Activated T-cell treated with anti-CD3 and anti-CD28 coated beads, Interleukin-2, amount 50 U/mL, for 24 hours (primary cell): Measurements from ENCODE around the gene PDE4D.

Source experiments
- DNase-seq: peaks from one replicate; pipeline ENCODE4 v3.0.0-alpha.2; 2020
- H3K27ac Mint-ChIP-seq: 2 replicates; pipeline ENCODE4 v1.8.0; 2020; ENCODE audit warnings: mild to moderate bottlenecking, mixed read lengths
- H3K27me3 Mint-ChIP-seq: 2 replicates; pipeline ENCODE4 v1.8.0; 2020; ENCODE audit warnings: mixed read lengths
- H3K36me3 Mint-ChIP-seq: 2 replicates; pipeline ENCODE4 v1.8.0; 2020; ENCODE audit warnings: low read depth, mixed read lengths
- H3K4me1 Mint-ChIP-seq: 2 replicates; pipeline ENCODE4 v1.8.0; 2020; ENCODE audit warnings: low read depth, mixed read lengths
- H3K4me3 Mint-ChIP-seq: 2 replicates; pipeline ENCODE4 v1.8.0; 2020; ENCODE audit warnings: mild to moderate bottlenecking, moderate library complexity, mixed read lengths
- H3K9me3 Mint-ChIP-seq: 2 replicates; pipeline ENCODE4 v1.8.0; 2020; ENCODE audit warnings: mixed read lengths

PDE4D gene

DNA sequence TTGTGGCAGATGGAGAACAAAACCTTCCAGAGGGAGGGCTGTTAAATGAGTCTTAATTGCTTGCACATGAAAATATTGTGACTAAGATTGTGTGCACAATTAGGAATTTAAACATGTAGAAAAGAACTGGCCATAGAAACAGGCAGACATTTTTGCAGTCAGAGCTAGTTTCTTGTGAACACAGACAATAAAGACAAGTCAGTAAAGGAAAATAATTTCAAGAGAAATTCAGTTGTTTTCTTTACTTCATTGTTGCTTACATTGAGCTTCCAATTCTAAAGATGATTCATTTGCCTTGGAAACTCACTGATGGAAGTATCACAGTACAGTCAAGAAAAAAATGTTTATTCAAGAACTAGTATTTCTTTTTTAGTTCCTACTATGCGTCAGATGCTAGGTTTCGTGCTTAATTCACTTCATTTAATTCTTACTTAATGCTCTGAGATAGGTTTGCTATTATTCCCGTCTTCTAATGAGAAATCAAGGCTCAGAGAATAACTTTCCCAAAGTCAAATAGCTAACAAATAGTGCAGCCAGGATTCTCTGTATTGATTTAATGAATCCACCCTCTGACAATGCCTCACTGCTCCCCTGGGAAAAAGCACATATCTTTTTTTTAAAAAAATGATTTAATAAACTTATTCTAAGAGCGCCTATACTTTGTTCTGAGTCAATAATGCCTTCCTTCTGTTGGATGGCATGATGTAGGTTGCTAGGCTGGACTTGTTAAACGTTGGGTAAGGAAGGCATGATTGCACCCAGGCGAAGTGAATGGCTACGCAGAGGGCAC is 729.3 kb downstream of the PDE4D start:
- H3K9me3 Mint-ChIP-seq: no peaks in the 10 kb centered on the region
- H3K36me3 Mint-ChIP-seq: no peaks in the 10 kb centered on the region
- no peak overlapping the region for H3K4me3 Mint-ChIP-seq
- no peak overlapping the region for H3K27ac Mint-ChIP-seq
- DNase-seq: no peak
- H3K4me1 Mint-ChIP-seq: peaks cover 16% of the 10 kb centered on the region
- H3K27me3 Mint-ChIP-seq: no peaks in the 10 kb centered on the region

DNA sequence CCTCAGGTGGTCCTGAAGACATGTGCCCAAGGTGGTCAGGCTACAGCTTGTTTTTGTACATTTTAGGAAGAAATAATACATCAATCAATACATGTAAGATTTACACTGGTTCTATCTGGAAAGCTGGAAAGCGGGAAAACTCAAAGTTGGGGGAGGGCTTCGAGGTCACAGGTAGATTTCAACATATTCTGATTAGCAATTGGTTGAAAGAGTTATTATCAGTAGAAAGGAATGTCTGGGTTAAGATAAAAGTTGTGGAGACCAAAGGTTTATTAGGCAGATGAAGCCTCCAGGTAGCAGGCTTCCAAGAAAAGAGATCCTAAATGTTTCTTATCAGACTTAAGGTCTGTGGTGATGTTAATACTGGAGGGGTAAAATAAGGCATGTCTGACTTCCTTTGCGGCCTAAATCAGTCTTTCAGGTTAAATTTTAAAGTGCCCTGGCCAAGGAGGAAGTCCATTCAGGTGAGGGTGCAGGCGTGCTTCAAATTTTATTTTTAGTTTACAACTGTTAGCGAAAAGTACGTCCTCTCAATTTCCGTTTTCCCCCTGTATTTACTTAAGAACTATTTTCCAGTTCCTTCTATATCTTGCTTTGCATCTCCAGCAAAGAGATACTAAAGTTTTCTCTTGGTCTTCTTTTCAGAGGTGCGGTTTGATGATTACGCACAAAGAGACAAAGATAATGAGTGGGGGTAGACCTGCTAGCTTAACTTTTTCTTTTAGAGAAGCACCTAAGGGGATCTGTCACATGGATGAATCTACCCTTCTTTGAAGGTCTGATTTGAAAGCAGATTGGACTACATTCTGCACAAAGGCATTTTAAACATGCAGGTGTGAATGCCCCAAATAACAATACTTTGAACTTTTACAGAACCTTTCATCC is 732.1 kb downstream of the PDE4D start:
- Mint-ChIP-seq H3K27me3 (no peaks in the 10 kb centered on the region), H3K9me3 (no peaks in the 10 kb centered on the region), H3K4me1 (peaks cover 20% of the 10 kb centered on the region), H3K27ac (peak overlapping the region; percentile 1), H3K4me3 (no peak overlapping the region), H3K36me3 (no peaks in the 10 kb centered on the region)
- no peak for DNase-seq

DNA sequence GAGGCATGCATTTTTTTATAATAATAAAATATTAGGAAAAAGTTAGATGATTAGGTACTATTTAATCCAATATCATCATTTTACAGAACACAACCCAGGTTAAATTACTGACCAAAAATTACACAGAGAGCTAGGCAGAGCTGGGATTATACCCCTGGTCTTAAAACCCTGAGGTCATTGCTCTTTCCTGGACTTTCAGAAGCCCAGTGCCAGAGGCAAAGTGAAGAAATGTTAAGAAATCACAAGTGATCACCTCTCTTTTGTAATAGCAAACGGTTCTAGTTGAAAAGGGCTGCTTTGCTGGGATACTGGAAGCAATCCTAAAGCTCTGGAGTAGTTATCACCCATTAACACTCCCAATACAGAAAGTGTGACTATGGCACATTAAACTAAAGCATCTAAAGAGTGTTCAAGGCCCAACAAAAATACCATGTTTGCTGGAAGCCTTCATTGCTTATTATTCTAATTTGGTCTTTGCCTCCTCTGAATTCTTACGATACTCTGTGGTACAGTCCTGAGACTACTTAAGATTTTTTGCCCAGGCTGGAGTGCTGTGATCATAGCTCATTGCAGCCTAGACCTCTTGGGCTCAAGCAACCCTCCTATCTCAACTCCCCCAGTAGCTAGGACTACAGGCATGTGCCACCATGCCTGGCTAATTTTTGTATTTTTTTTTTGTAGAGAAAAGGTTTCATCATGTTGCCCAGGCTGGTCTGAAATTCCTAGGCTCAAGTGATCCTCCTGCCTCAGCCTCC is 734.7 kb downstream of the PDE4D start:
- no peak for DNase-seq
- H3K36me3 Mint-ChIP-seq: no peaks in the 10 kb centered on the region
- H3K4me1 Mint-ChIP-seq: peaks cover 20% of the 10 kb centered on the region
- H3K4me3 Mint-ChIP-seq: no peak overlapping the region
- H3K27ac Mint-ChIP-seq: no peak overlapping the region
- H3K27me3 Mint-ChIP-seq: no peaks in the 10 kb centered on the region
- no peaks in the 10 kb centered on the region for H3K9me3 Mint-ChIP-seq

GRCh38 chr5:59158165-59158564 is 735.4 kb downstream of the PDE4D start:
- DNase-seq: no peak
- H3K4me3 Mint-ChIP-seq: no peak overlapping the region
- H3K27ac Mint-ChIP-seq: no peak overlapping the region
- no peaks in the 10 kb centered on the region for H3K36me3 Mint-ChIP-seq
- peaks cover 18% of the 10 kb centered on the region for H3K4me1 Mint-ChIP-seq
- no peaks in the 10 kb centered on the region for H3K9me3 Mint-ChIP-seq
- H3K27me3 Mint-ChIP-seq: no peaks in the 10 kb centered on the region

DNA sequence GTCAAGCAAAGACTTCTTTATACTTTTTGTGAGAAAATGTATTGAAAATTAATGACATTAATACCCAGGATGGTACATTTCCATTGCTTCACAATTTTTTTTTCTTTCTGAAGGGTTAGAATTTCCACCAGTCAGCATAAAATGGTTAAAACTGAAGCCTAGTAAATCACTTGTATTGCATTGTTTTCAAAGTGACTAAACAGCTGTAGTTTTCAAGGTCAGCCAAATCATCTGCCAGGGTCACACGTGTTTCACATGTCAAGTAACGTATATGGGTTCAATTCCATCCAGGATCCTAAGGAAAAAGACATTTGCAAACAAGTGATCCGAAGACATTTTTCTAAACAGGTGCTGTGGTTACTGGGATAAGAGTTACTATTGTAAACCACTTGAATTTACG is 736.5 kb downstream of the PDE4D start:
- DNase-seq: no peak
- no peaks in the 10 kb centered on the region for H3K36me3 Mint-ChIP-seq
- H3K4me3 Mint-ChIP-seq: no peak overlapping the region
- no peak overlapping the region for H3K27ac Mint-ChIP-seq
- no peaks in the 10 kb centered on the region for H3K9me3 Mint-ChIP-seq
- no peaks in the 10 kb centered on the region for H3K27me3 Mint-ChIP-seq
- peaks cover 17% of the 10 kb centered on the region for H3K4me1 Mint-ChIP-seq

GRCh38 chr5:59152701-59153245 is 740.8 kb downstream of the PDE4D start:
- no peaks in the 10 kb centered on the region for H3K9me3 Mint-ChIP-seq
- peak overlapping the region; percentile 75 for H3K27ac Mint-ChIP-seq
- H3K4me1 Mint-ChIP-seq: peaks cover 16% of the 10 kb centered on the region

DNA sequence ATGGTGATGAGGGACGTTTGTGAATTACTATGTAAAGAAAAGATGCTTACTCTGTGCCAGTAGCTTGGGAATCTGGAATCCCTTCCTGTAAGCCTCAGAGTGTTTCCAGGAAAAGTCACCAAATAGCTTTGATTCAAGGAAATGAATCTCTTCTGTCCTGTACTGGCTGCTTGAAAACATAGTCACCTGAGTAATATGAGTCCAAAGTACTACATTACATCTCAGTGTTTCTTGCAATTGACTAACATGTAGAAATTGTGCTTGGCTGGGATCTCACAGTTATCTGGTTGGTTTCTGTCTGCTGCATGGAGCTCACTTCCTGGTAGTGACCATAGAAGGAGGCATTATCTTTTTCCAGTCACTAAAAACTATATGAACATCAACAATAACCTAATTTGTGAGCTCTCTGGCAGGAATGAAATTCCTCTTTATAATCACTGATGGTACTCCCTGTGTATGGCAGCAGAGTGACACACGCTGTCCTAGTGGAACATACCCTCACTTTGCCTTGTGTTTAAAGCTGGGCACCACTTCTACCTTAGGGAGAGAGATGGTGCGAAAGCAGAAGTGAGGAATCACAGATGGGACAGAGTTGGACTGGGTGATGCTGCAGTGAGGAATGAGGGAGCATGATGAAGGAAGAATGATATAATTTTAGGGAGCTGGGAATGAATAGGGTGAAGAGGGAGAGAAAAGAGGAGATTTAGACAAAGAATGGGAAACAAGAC is 742.2 kb downstream of the PDE4D start:
- Mint-ChIP-seq H3K4me3 (no peak overlapping the region), H3K4me1 (peaks cover 16% of the 10 kb centered on the region), H3K27ac (peak overlapping the region; percentile 9), H3K27me3 (no peaks in the 10 kb centered on the region), H3K36me3 (no peaks in the 10 kb centered on the region), H3K9me3 (no peaks in the 10 kb centered on the region)
- no peak for DNase-seq

More at GRCh38 chr5:59152701-59153245, 740.8 kb downstream of the PDE4D start:
- peak overlapping the region; percentile 1 for H3K4me3 Mint-ChIP-seq
- no peak for DNase-seq
- no peaks in the 10 kb centered on the region for H3K36me3 Mint-ChIP-seq
- no peaks in the 10 kb centered on the region for H3K27me3 Mint-ChIP-seq

DNA sequence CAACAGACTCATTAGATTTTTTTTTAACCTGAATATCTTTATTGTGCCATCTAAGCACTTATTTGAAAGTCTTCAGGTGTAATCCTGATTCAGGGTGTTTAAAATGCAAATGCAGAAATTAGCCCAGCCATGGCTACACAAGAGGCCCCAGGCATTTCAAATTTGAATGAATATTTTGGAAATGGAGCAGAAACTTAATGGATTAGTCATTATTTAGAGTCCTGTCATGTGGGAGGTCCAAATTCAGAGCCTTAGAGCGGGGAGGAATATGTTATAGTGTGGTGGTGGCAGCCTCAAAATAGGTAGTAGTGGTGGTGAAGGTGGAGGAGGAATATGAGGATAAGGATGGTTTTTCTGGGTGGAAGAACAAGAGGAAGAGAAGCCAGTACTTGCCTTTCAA is 743.7 kb downstream of the PDE4D start:
- H3K27ac Mint-ChIP-seq: no peak overlapping the region
- DNase-seq: no peak
- H3K36me3 Mint-ChIP-seq: no peaks in the 10 kb centered on the region
- H3K27me3 Mint-ChIP-seq: no peaks in the 10 kb centered on the region
- peaks cover 16% of the 10 kb centered on the region for H3K4me1 Mint-ChIP-seq
- H3K9me3 Mint-ChIP-seq: no peaks in the 10 kb centered on the region
- H3K4me3 Mint-ChIP-seq: no peak overlapping the region

DNA sequence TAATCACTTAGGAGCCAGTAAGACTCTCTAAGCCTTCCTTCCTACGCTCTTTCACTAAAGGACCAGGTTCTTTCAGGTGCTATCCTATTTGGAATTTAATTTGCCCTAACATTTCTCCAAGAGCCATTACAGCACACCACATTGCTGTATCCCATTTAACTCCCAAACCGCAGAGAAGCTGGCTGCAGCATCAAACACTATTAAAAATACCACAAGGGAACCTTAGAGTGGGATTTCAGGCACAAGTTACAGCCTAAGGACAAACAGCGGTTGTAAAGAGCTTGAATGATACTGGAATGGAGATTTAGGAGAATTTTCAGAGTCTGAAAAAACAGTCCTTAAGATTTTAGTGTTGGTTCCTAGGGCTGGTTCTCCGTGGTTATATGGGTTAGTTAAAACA is 744.3 kb downstream of the PDE4D start:
- no peak overlapping the region for H3K4me3 Mint-ChIP-seq
- DNase-seq: no peak
- H3K27ac Mint-ChIP-seq: no peak overlapping the region
- H3K27me3 Mint-ChIP-seq: no peaks in the 10 kb centered on the region
- H3K9me3 Mint-ChIP-seq: no peaks in the 10 kb centered on the region
- H3K36me3 Mint-ChIP-seq: no peaks in the 10 kb centered on the region
- H3K4me1 Mint-ChIP-seq: peaks cover 16% of the 10 kb centered on the region

GRCh38 chr5:59146729-59147128 is 746.8 kb downstream of the PDE4D start:
- H3K27ac Mint-ChIP-seq: no peak overlapping the region
- H3K4me1 Mint-ChIP-seq: peaks cover 19% of the 10 kb centered on the region
- DNase-seq: no peak
- H3K27me3 Mint-ChIP-seq: no peaks in the 10 kb centered on the region
- H3K36me3 Mint-ChIP-seq: no peaks in the 10 kb centered on the region
- no peaks in the 10 kb centered on the region for H3K9me3 Mint-ChIP-seq
- no peak overlapping the region for H3K4me3 Mint-ChIP-seq

GRCh38 chr5:59143926-59144333 is 749.6 kb downstream of the PDE4D start:
- Mint-ChIP-seq H3K9me3 (no peaks in the 10 kb centered on the region), H3K4me3 (no peak overlapping the region), H3K36me3 (no peaks in the 10 kb centered on the region), H3K27ac (no peak overlapping the region), H3K27me3 (no peaks in the 10 kb centered on the region), H3K4me1 (peaks cover 9% of the 10 kb centered on the region)
- no peak for DNase-seq

- Mint-ChIP-seq H3K27ac (no peak overlapping the region), H3K4me1 (peaks cover 9% of the 10 kb centered on the region), H3K4me3 (no peak overlapping the region)
Observed at GRCh38 chr5:59142927-59143326, 750.6 kb downstream of the PDE4D start.

DNA sequence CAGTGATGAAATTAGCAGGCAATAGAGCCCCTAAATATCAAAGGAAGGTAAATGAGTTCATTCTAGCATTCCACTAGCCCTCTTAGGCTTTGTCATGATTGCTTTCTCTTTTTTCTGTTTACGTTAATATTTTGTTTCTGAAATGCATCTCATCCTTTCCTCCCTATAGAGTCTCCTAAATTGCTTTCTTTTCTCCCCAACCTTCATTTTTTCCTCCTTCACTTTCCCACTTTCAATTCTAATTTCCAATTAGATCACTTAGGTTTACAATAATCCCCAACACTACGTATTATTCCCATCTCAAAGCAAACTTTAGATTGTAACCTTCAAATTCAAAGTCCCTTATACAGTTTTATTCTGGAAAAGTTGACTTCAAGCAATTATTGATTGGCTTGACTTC is 751.4 kb downstream of the PDE4D start:
- H3K4me1 Mint-ChIP-seq: peaks cover 9% of the 10 kb centered on the region
- H3K27ac Mint-ChIP-seq: no peak overlapping the region
- no peak for DNase-seq
- no peaks in the 10 kb centered on the region for H3K27me3 Mint-ChIP-seq
- H3K9me3 Mint-ChIP-seq: no peaks in the 10 kb centered on the region
- no peaks in the 10 kb centered on the region for H3K36me3 Mint-ChIP-seq
- H3K4me3 Mint-ChIP-seq: no peak overlapping the region

More at GRCh38 chr5:59142927-59143326, 750.6 kb downstream of the PDE4D start:
- Mint-ChIP-seq H3K36me3 (no peaks in the 10 kb centered on the region), H3K9me3 (no peaks in the 10 kb centered on the region), H3K27me3 (no peaks in the 10 kb centered on the region)
- no peak for DNase-seq

DNA sequence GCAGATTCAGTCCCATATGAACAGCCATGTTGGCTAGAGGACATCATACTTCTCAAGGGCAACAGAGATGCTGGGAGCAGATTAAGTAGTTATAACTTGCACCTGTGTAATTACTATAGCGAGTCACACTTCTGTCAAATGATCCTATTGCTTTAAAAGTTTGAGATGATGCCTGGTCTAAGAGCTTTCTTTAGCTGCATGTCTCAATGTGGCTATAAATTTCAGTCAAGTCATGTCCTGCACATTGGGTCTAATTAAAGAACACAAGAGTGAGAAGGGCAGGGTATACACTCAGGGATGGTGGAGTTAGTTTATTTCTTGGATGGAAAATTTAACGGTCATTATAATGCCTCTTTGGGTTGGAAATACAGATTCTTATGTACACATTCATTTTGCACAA is 753.4 kb downstream of the PDE4D start:
- Mint-ChIP-seq H3K27me3 (no peaks in the 10 kb centered on the region), H3K4me1 (peaks cover 9% of the 10 kb centered on the region), H3K4me3 (no peak overlapping the region), H3K9me3 (no peaks in the 10 kb centered on the region), H3K27ac (no peak overlapping the region), H3K36me3 (no peaks in the 10 kb centered on the region)
- DNase-seq: no peak
